ENCODE results near the gene VAV2. TPM values are rescaled to one million over a fixed set of nuclear protein-coding genes. Genes with fewer than 3 reads are reported as not detected.

The VAV2 gene
- total and polyA plus RNA-seq, 2 experiments from 2014 or later: 8.1 to 28.9 TPM

DNA sequence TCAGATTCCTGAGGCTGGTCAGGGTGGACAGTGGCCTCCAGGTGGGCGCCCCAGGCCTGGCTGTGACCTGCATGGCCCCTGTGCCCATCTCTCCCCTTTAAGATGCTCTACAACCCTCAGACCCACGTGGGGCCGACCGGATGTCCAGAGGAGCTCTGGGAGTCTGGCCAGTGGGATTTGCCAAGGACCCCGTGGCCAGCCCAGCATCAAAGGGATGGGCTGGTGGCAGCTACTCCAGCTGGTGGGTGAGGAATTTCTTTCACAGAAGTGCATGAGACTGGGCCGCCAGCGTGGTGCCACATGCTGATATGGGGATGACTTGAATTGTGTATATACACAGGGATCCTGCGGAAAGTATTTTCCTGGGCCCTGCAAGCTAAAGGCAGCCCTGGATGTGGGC lies 159.2 kb downstream of the VAV2 start:
- Mint-ChIP-seq H3K36me3 (ENCODE audit: low read depth) (no peaks in the 10 kb centered on the region; the same call in 2 of the 3 replicates), H3K4me1 (peaks cover 14% of the 10 kb centered on the region), H3K9me3 (no peaks in the 10 kb centered on the region), H3K27ac (no peak overlapping the region), H3K27me3 (ENCODE audit: insufficient read depth, low read depth, poor library complexity) (peaks cover 8% of the 10 kb centered on the region), H3K4me3 (no peak overlapping the region)
- Histone ChIP-seq H3K4me2 (no peak overlapping the region), H2AFZ (no peak overlapping the region), H3K27me3 (ENCODE audit: insufficient read depth) (no peaks in the 10 kb centered on the region), H3K9me2 (ENCODE audit: insufficient read depth) (no peaks in the 10 kb centered on the region), H3K27ac (ENCODE audit: low read depth) (no peak overlapping the region), H4K20me1 (replicated peaks; ENCODE audit: insufficient read depth) (0 out of 2 replicates have a peak, but pooled peaks cover 6% of the 10 kb centered on the region), H3K4me3 (no peak overlapping the region), H3F3A (replicated peaks; ENCODE audit: low read depth) (no peaks in the 10 kb centered on the region), H3K79me2 (replicated peaks; ENCODE audit: insufficient read depth) (peaks cover 5% of the 10 kb centered on the region; the same call in 1 of the 2 replicates), H3K36me3 (ENCODE audit: insufficient read depth) (no peaks in the 10 kb centered on the region), H3K4me1 (ENCODE audit: insufficient read depth) (peaks cover 3% of the 10 kb centered on the region; the same call in 1 of the 2 replicates)
- DNase-seq (ENCODE audit: low spot score) (no peak), ATAC-seq (no peak)
- TF ChIP-seq EZH2 (IDR thresholded peaks at IDR 0.05; ENCODE audit: low read depth, unreplicated experiment) (no peak), ZNF114 (CRISPR knock-in tag; IDR thresholded peaks at IDR 0.05) (no peak), STAT1 (IDR thresholded peaks at IDR 0.05; ENCODE audit: unreplicated experiment) (no peak), ZNF331 (CRISPR knock-in tag; IDR thresholded peaks at IDR 0.05; ENCODE audit: low read depth) (no peak), NANOG (IDR thresholded peaks at IDR 0.05; ENCODE audit: borderline replicate concordance) (no peak), EZH2phosphoT487 (IDR thresholded peaks at IDR 0.05; ENCODE audit: unreplicated experiment) (no peak), JUNB (IDR thresholded peaks at IDR 0.05; ENCODE audit: unreplicated experiment) (no peak), POLR2AphosphoS5 (IDR thresholded peaks at IDR 0.05; ENCODE audit: low read depth) (no peak), CREB1 (CRISPR knock-in tag; IDR thresholded peaks at IDR 0.05; ENCODE audit: low read depth) (no peak)
- TF ChIP-seq, protein P1, sequence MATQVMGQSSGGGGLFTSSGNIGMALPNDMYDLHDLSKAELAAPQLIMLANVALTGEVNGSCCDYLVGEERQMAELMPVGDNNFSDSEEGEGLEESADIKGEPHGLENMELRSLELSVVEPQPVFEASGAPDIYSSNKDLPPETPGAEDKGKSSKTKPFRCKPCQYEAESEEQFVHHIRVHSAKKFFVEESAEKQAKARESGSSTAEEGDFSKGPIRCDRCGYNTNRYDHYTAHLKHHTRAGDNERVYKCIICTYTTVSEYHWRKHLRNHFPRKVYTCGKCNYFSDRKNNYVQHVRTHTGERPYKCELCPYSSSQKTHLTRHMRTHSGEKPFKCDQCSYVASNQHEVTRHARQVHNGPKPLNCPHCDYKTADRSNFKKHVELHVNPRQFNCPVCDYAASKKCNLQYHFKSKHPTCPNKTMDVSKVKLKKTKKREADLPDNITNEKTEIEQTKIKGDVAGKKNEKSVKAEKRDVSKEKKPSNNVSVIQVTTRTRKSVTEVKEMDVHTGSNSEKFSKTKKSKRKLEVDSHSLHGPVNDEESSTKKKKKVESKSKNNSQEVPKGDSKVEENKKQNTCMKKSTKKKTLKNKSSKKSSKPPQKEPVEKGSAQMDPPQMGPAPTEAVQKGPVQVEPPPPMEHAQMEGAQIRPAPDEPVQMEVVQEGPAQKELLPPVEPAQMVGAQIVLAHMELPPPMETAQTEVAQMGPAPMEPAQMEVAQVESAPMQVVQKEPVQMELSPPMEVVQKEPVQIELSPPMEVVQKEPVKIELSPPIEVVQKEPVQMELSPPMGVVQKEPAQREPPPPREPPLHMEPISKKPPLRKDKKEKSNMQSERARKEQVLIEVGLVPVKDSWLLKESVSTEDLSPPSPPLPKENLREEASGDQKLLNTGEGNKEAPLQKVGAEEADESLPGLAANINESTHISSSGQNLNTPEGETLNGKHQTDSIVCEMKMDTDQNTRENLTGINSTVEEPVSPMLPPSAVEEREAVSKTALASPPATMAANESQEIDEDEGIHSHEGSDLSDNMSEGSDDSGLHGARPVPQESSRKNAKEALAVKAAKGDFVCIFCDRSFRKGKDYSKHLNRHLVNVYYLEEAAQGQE (IDR thresholded peaks at IDR 0.05; ENCODE audit: unreplicated experiment): no peak
- TF ChIP-seq, protein P2, sequence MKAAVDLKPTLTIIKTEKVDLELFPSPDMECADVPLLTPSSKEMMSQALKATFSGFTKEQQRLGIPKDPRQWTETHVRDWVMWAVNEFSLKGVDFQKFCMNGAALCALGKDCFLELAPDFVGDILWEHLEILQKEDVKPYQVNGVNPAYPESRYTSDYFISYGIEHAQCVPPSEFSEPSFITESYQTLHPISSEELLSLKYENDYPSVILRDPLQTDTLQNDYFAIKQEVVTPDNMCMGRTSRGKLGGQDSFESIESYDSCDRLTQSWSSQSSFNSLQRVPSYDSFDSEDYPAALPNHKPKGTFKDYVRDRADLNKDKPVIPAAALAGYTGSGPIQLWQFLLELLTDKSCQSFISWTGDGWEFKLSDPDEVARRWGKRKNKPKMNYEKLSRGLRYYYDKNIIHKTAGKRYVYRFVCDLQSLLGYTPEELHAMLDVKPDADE (IDR thresholded peaks at IDR 0.05): no peak
- TF ChIP-seq, protein P3, sequence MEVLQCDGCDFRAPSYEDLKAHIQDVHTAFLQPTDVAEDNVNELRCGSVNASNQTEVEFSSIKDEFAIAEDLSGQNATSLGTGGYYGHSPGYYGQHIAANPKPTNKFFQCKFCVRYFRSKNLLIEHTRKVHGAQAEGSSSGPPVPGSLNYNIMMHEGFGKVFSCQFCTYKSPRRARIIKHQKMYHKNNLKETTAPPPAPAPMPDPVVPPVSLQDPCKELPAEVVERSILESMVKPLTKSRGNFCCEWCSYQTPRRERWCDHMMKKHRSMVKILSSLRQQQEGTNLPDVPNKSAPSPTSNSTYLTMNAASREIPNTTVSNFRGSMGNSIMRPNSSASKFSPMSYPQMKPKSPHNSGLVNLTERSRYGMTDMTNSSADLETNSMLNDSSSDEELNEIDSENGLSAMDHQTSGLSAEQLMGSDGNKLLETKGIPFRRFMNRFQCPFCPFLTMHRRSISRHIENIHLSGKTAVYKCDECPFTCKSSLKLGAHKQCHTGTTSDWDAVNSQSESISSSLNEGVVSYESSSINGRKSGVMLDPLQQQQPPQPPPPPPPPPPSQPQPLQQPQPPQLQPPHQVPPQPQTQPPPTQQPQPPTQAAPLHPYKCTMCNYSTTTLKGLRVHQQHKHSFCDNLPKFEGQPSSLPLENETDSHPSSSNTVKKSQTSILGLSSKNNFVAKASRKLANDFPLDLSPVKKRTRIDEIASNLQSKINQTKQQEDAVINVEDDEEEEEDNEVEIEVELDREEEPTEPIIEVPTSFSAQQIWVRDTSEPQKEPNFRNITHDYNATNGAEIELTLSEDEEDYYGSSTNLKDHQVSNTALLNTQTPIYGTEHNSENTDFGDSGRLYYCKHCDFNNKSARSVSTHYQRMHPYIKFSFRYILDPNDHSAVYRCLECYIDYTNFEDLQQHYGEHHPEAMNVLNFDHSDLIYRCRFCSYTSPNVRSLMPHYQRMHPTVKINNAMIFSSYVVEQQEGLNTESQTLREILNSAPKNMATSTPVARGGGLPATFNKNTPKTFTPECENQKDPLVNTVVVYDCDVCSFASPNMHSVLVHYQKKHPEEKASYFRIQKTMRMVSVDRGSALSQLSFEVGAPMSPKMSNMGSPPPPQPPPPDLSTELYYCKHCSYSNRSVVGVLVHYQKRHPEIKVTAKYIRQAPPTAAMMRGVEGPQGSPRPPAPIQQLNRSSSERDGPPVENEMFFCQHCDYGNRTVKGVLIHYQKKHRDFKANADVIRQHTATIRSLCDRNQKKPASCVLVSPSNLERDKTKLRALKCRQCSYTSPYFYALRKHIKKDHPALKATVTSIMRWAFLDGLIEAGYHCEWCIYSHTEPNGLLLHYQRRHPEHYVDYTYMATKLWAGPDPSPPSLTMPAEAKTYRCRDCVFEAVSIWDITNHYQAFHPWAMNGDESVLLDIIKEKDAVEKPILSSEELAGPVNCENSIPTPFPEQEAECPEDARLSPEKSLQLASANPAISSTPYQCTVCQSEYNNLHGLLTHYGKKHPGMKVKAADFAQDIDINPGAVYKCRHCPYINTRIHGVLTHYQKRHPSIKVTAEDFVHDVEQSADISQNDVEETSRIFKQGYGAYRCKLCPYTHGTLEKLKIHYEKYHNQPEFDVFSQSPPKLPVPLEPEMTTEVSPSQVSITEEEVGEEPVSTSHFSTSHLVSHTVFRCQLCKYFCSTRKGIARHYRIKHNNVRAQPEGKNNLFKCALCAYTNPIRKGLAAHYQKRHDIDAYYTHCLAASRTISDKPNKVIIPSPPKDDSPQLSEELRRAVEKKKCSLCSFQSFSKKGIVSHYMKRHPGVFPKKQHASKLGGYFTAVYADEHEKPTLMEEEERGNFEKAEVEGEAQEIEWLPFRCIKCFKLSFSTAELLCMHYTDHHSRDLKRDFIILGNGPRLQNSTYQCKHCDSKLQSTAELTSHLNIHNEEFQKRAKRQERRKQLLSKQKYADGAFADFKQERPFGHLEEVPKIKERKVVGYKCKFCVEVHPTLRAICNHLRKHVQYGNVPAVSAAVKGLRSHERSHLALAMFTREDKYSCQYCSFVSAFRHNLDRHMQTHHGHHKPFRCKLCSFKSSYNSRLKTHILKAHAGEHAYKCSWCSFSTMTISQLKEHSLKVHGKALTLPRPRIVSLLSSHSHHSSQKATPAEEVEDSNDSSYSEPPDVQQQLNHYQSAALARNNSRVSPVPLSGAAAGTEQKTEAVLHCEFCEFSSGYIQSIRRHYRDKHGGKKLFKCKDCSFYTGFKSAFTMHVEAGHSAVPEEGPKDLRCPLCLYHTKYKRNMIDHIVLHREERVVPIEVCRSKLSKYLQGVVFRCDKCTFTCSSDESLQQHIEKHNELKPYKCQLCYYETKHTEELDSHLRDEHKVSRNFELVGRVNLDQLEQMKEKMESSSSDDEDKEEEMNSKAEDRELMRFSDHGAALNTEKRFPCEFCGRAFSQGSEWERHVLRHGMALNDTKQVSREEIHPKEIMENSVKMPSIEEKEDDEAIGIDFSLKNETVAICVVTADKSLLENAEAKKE (CRISPR knock-in tag; IDR thresholded peaks at IDR 0.05): no peak
- TF ChIP-seq, protein P4, sequence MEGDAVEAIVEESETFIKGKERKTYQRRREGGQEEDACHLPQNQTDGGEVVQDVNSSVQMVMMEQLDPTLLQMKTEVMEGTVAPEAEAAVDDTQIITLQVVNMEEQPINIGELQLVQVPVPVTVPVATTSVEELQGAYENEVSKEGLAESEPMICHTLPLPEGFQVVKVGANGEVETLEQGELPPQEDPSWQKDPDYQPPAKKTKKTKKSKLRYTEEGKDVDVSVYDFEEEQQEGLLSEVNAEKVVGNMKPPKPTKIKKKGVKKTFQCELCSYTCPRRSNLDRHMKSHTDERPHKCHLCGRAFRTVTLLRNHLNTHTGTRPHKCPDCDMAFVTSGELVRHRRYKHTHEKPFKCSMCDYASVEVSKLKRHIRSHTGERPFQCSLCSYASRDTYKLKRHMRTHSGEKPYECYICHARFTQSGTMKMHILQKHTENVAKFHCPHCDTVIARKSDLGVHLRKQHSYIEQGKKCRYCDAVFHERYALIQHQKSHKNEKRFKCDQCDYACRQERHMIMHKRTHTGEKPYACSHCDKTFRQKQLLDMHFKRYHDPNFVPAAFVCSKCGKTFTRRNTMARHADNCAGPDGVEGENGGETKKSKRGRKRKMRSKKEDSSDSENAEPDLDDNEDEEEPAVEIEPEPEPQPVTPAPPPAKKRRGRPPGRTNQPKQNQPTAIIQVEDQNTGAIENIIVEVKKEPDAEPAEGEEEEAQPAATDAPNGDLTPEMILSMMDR (conservative IDR thresholded peaks at IDR 0.05; ENCODE audit: low read depth in 2 of 2): no peak

All from GM23338 (cell line).